ENCODE results near the gene RYR2. TPM values are rescaled to one million over a fixed set of nuclear protein-coding genes. Genes with fewer than 3 reads are reported as not detected.

The RYR2 gene
- polyA plus RNA-seq, 1 experiment: not detected

GRCh38 chr1:237873487-237874211 is 831.7 kb downstream of the RYR2 start:
- Histone ChIP-seq H3K4me3 (ENCODE audit: low read depth, low read length) (no peak overlapping the region), H3K27me3 (ENCODE audit: control insufficient read depth, insufficient read depth, low read length) (no peaks in the 10 kb centered on the region), H3K36me3 (ENCODE audit: control insufficient read depth, insufficient read depth, low read length) (no peaks in the 10 kb centered on the region)
- ChIA-PET CTCF (no interaction called here), POLR2A (no interaction called here)
- no peak for TF ChIP-seq CTCF (IDR thresholded peaks at IDR 0.05; ENCODE audit: insufficient read depth, low read depth, low read length)
- no peak for DNase-seq (ENCODE audit: low read depth)

- Histone ChIP-seq H3K27me3 (ENCODE audit: control insufficient read depth, insufficient read depth, low read length) (no peaks in the 10 kb centered on the region), H3K4me3 (ENCODE audit: low read depth, low read length) (no peak overlapping the region), H3K36me3 (ENCODE audit: control insufficient read depth, insufficient read depth, low read length) (no peaks in the 10 kb centered on the region)
- TF ChIP-seq CTCF (IDR thresholded peaks at IDR 0.05; ENCODE audit: insufficient read depth, low read depth, low read length): no peak
- ChIA-PET POLR2A (no interaction called here), CTCF (no interaction called here)
- DNase-seq (ENCODE audit: low read depth): no peak
These were observed 833.3 kb downstream of the RYR2 start for GRCh38 chr1:237875291-237875690.

- ChIA-PET CTCF (no interaction called here), POLR2A (no interaction called here)
- no peak for TF ChIP-seq CTCF (IDR thresholded peaks at IDR 0.05; ENCODE audit: insufficient read depth, low read depth, low read length)
- H3K4me3 ChIP-seq (ENCODE audit: low read depth, low read length): no peak overlapping the region
- DNase-seq (ENCODE audit: low read depth): no peak
- H3K36me3 ChIP-seq (ENCODE audit: control insufficient read depth, insufficient read depth, low read length): no peaks in the 10 kb centered on the region
- no peaks in the 10 kb centered on the region for H3K27me3 ChIP-seq (ENCODE audit: control insufficient read depth, insufficient read depth, low read length)
These were observed 835.6 kb downstream of the RYR2 start for GRCh38 chr1:237877631-237878030.

GRCh38 chr1:237878406-237878805 is 836.4 kb downstream of the RYR2 start:
- Histone ChIP-seq H3K4me3 (ENCODE audit: low read depth, low read length) (no peak overlapping the region), H3K27me3 (ENCODE audit: control insufficient read depth, insufficient read depth, low read length) (no peaks in the 10 kb centered on the region), H3K36me3 (ENCODE audit: control insufficient read depth, insufficient read depth, low read length) (no peaks in the 10 kb centered on the region)
- TF ChIP-seq CTCF (IDR thresholded peaks at IDR 0.05; ENCODE audit: insufficient read depth, low read depth, low read length): no peak
- ChIA-PET CTCF (interaction anchor here (0.6 kb wide), 1 partner anchor 42 kb away, joined by 5 read pairs; no protein-coding TSS in a partner anchor), POLR2A (no interaction called here)
- DNase-seq (ENCODE audit: low read depth): no peak

- H3K4me3 ChIP-seq (ENCODE audit: low read depth, low read length): no peak overlapping the region
- no peak for DNase-seq (ENCODE audit: low read depth)
- ChIA-PET CTCF (interaction anchor here (0.6 kb wide), 2 partner anchors 43 to 49 kb away, joined by 3 to 5 read pairs; no protein-coding TSS in a partner anchor), POLR2A (no interaction called here)
- H3K36me3 ChIP-seq (ENCODE audit: control insufficient read depth, insufficient read depth, low read length): no peaks in the 10 kb centered on the region
- TF ChIP-seq CTCF (IDR thresholded peaks at IDR 0.05; ENCODE audit: insufficient read depth, low read depth, low read length): no peak
- H3K27me3 ChIP-seq (ENCODE audit: control insufficient read depth, insufficient read depth, low read length): no peaks in the 10 kb centered on the region
These were observed 837.2 kb downstream of the RYR2 start for GRCh38 chr1:237879195-237879594.

Small RNA genes lying within 50 kb of the gene (small RNA-seq; reads per million reads assigned to genes)
- gene MIR4428 (ENCODE audit: insufficient read length, low read depth, low replicate concordance) (not detected), gene RF00402 (ENCODE audit: insufficient read length, low read depth, low replicate concordance) (not detected)

Other genes starting within 250 kb of the RYR2 start
- 5.3 and 10.5 TPM in 2 replicates for gene MTR, start 246.9 kb upstream of the RYR2 start, polyA plus RNA-seq (2011; rRNA removed)
- not detected in 2 replicates for gene MT1HL1, start 37.7 kb upstream of the RYR2 start, polyA plus RNA-seq (2011; rRNA removed)

Measured in BJ (cell line).